ENCODE data around the gene ZNF385C. TPM values are rescaled to one million over a fixed set of nuclear protein-coding genes. Genes with fewer than 3 reads are reported as not detected.

Gene ZNF385C
- total RNA-seq, 1 donor from 2014 or later: 0.52 TPM

- Histone ChIP-seq H3K27ac (ENCODE audit: low read depth, low read length) (no peak overlapping the region), H3K9ac (ENCODE audit: low read depth in 1 of 3, low read length in 3 of 3) (peak overlapping the region in 2 of 3 donors; percentile 4 to 8), H3K4me3 (ENCODE audit: low read length in 3 of 3) (no peak overlapping the region), H3K36me3 (ENCODE audit: control insufficient read depth in 3 of 3, insufficient read depth in 3 of 3, low read length in 3 of 3) (peaks cover 7 to 17% (median 14%) of the 10 kb centered on the region in 3 donors), H3K4me1 (ENCODE audit: control insufficient read depth in 3 of 3, insufficient read depth in 3 of 3, low read length in 3 of 3) (peaks cover 16 to 27% (median 20%) of the 10 kb centered on the region in 3 donors), H3K9me3 (ENCODE audit: control insufficient read depth in 3 of 3, low read length in 3 of 3) (no peaks in the 10 kb centered on the region), H3K27me3 (ENCODE audit: control insufficient read depth in 3 of 3, insufficient read depth in 3 of 3, low read length in 3 of 3) (no peaks in the 10 kb centered on the region)
Measured at GRCh38 chr17:42109086-42109485, 10.8 kb upstream of the ZNF385C start.

- H3K9me3 ChIP-seq (ENCODE audit: control insufficient read depth in 3 of 3, low read length in 3 of 3): no peaks in the 10 kb centered on the region
- peaks cover 15 to 21% (median 15%) of the 10 kb centered on the region in 3 donors for H3K4me1 ChIP-seq (ENCODE audit: control insufficient read depth in 3 of 3, insufficient read depth in 3 of 3, low read length in 3 of 3)
- H3K4me3 ChIP-seq (ENCODE audit: low read length in 3 of 3): peak overlapping the region in 2 of 3 donors; percentile 32 to 41
- H3K27ac ChIP-seq (ENCODE audit: low read depth, low read length): no peak overlapping the region
- no peaks in the 10 kb centered on the region for H3K27me3 ChIP-seq (ENCODE audit: control insufficient read depth in 3 of 3, insufficient read depth in 3 of 3, low read length in 3 of 3)
- H3K9ac ChIP-seq (ENCODE audit: low read depth in 1 of 3, low read length in 3 of 3): no peak overlapping the region
- H3K36me3 ChIP-seq (ENCODE audit: control insufficient read depth in 3 of 3, insufficient read depth in 3 of 3, low read length in 3 of 3): peaks cover 7 to 15% (median 11%) of the 10 kb centered on the region in 3 donors
Measured at GRCh38 chr17:42107597-42108576, 9.6 kb upstream of the ZNF385C start.

DNA sequence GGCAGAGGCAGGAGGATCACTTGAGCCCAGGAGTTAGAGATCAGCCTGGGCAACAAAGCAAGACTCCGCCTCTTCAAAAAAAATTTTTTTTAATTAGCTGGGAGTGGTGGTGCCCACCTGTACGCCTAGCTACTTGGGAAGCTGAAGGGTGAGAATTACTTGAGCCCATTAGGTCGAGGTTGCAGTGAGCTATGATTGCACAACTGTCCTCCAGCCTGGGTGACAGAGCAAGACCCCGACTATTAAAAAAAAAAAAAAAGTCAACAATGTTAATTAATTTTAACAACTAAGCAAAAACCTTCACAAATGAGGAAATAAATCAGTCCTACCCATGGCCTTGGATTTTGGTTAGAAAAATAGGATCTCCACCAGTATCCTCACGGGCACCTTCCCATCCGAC is 8.9 kb upstream of the ZNF385C start:
- peaks cover 15 to 18% (median 15%) of the 10 kb centered on the region in 3 donors for H3K4me1 ChIP-seq (ENCODE audit: control insufficient read depth in 3 of 3, insufficient read depth in 3 of 3, low read length in 3 of 3)
- H3K9me3 ChIP-seq (ENCODE audit: control insufficient read depth in 3 of 3, low read length in 3 of 3): no peaks in the 10 kb centered on the region
- H3K9ac ChIP-seq (ENCODE audit: low read depth in 1 of 3, low read length in 3 of 3): no peak overlapping the region
- no peak overlapping the region for H3K27ac ChIP-seq (ENCODE audit: low read depth, low read length)
- peak overlapping the region in 1 of 3 donors; percentile 32 for H3K4me3 ChIP-seq (ENCODE audit: low read length in 3 of 3)
- no peaks in the 10 kb centered on the region for H3K27me3 ChIP-seq (ENCODE audit: control insufficient read depth in 3 of 3, insufficient read depth in 3 of 3, low read length in 3 of 3)
- peaks cover 7 to 15% (median 11%) of the 10 kb centered on the region in 3 donors for H3K36me3 ChIP-seq (ENCODE audit: control insufficient read depth in 3 of 3, insufficient read depth in 3 of 3, low read length in 3 of 3)

- Histone ChIP-seq H3K9me3 (ENCODE audit: control insufficient read depth in 3 of 3, low read length in 3 of 3) (no peaks in the 10 kb centered on the region), H3K9ac (ENCODE audit: low read depth in 1 of 3, low read length in 3 of 3) (no peak overlapping the region), H3K36me3 (ENCODE audit: control insufficient read depth in 3 of 3, insufficient read depth in 3 of 3, low read length in 3 of 3) (peaks cover 7 to 15% (median 11%) of the 10 kb centered on the region in 3 donors), H3K27ac (ENCODE audit: low read depth, low read length) (no peak overlapping the region), H3K4me3 (ENCODE audit: low read length in 3 of 3) (no peak overlapping the region), H3K4me1 (ENCODE audit: control insufficient read depth in 3 of 3, insufficient read depth in 3 of 3, low read length in 3 of 3) (peaks cover 12 to 15% (median 14%) of the 10 kb centered on the region in 3 donors), H3K27me3 (ENCODE audit: control insufficient read depth in 3 of 3, insufficient read depth in 3 of 3, low read length in 3 of 3) (no peaks in the 10 kb centered on the region)
Measured at GRCh38 chr17:42106009-42106408, 7.7 kb upstream of the ZNF385C start.

DNA sequence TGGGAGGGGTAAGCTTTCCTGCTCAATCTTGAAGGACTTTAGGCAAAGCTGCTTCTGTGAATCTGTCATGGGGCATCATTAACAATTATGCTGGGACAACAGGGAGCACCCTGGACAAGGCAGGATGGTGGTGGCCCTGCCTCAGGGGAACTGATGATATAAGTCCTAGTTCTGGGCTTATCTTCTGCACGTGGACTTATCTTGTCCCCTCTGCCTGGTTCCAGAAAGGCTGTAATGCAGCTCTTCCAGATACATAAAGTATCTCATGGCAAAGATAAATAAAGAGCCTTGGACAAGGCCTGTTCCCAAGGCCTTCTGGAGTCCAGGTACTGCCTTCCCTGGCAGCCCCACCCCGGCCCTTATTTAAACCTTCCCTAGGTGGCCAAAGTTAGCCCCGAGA is 6.0 kb upstream of the ZNF385C start:
- H3K4me3 ChIP-seq (ENCODE audit: low read length in 3 of 3): no peak overlapping the region
- H3K36me3 ChIP-seq (ENCODE audit: control insufficient read depth in 3 of 3, insufficient read depth in 3 of 3, low read length in 3 of 3): peaks cover 7 to 15% (median 11%) of the 10 kb centered on the region in 3 donors
- no peak overlapping the region for H3K9ac ChIP-seq (ENCODE audit: low read depth in 1 of 3, low read length in 3 of 3)
- no peaks in the 10 kb centered on the region for H3K27me3 ChIP-seq (ENCODE audit: control insufficient read depth in 3 of 3, insufficient read depth in 3 of 3, low read length in 3 of 3)
- no peaks in the 10 kb centered on the region for H3K9me3 ChIP-seq (ENCODE audit: control insufficient read depth in 3 of 3, low read length in 3 of 3)
- H3K4me1 ChIP-seq (ENCODE audit: control insufficient read depth in 3 of 3, insufficient read depth in 3 of 3, low read length in 3 of 3): peaks cover 12 to 14% (median 13%) of the 10 kb centered on the region in 3 donors
- no peak overlapping the region for H3K27ac ChIP-seq (ENCODE audit: low read depth, low read length)

- no peaks in the 10 kb centered on the region for H3K27me3 ChIP-seq (ENCODE audit: control insufficient read depth in 3 of 3, insufficient read depth in 3 of 3, low read length in 3 of 3)
- H3K36me3 ChIP-seq (ENCODE audit: control insufficient read depth in 3 of 3, insufficient read depth in 3 of 3, low read length in 3 of 3): peaks cover 5 to 8% (median 6%) of the 10 kb centered on the region in 3 donors
- H3K4me3 ChIP-seq (ENCODE audit: low read length in 3 of 3): no peak overlapping the region
- no peaks in the 10 kb centered on the region for H3K9me3 ChIP-seq (ENCODE audit: control insufficient read depth in 3 of 3, low read length in 3 of 3)
- no peak overlapping the region for H3K9ac ChIP-seq (ENCODE audit: low read depth in 1 of 3, low read length in 3 of 3)
- H3K4me1 ChIP-seq (ENCODE audit: control insufficient read depth in 3 of 3, insufficient read depth in 3 of 3, low read length in 3 of 3): peaks cover 12 to 14% (median 13%) of the 10 kb centered on the region in 3 donors
- no peak overlapping the region for H3K27ac ChIP-seq (ENCODE audit: low read depth, low read length)
Measured at GRCh38 chr17:42103221-42103954, 5.1 kb upstream of the ZNF385C start.

DNA sequence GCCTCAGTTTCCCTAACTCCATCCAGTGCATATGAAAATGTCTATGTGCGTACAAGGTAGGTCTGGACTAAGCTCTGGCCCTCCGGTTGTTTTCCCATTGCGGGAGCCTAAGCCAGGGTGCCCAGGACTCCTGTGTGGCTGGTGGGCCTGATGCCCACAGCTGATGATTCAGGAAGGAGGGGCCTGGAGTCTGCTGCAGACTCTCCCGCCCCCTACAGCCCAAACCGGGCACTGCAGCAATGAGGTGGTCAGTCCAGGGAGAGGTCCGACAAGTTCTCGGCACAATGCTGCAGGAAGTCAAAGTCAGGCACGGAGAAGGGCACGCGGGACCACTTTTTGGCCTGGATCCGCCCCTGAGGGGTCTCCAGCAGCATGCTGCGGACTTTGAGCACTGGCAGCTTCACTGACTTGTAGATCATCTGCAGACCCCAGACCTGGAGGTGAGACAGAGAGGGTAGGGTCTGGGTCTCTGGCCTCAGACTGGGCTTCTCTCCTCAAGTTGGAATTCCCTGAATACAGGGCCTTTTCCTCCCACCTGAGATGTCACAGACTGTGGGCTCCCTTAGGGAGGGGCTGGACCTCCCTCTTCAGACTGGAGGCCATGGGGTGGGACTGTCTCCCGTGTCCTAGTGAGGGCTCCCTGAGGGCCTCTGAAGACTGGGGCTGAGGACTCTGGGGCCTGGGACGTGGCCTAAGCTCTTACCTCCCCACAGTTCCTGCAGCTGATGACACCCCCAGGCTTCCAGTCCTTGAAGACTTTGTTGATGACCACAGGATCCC is 3.4 kb upstream of the ZNF385C start:
- Histone ChIP-seq H3K27me3 (ENCODE audit: control insufficient read depth in 3 of 3, insufficient read depth in 3 of 3, low read length in 3 of 3) (peaks cover 2 to 15% (median 4%) of the 10 kb centered on the region in 3 donors), H3K27ac (ENCODE audit: low read depth, low read length) (no peak overlapping the region), H3K4me1 (ENCODE audit: control insufficient read depth in 3 of 3, insufficient read depth in 3 of 3, low read length in 3 of 3) (peaks cover 12 to 24% (median 20%) of the 10 kb centered on the region in 3 donors), H3K36me3 (ENCODE audit: control insufficient read depth in 3 of 3, insufficient read depth in 3 of 3, low read length in 3 of 3) (peaks cover 0 to 5% (median 2%) of the 10 kb centered on the region in 3 donors), H3K9me3 (ENCODE audit: control insufficient read depth in 3 of 3, low read length in 3 of 3) (no peaks in the 10 kb centered on the region), H3K4me3 (ENCODE audit: low read length in 3 of 3) (peak overlapping the region in 1 of 3 donors; percentile 58), H3K9ac (ENCODE audit: low read depth in 1 of 3, low read length in 3 of 3) (peak overlapping the region in 2 of 3 donors; percentile 57 to 80)

DNA sequence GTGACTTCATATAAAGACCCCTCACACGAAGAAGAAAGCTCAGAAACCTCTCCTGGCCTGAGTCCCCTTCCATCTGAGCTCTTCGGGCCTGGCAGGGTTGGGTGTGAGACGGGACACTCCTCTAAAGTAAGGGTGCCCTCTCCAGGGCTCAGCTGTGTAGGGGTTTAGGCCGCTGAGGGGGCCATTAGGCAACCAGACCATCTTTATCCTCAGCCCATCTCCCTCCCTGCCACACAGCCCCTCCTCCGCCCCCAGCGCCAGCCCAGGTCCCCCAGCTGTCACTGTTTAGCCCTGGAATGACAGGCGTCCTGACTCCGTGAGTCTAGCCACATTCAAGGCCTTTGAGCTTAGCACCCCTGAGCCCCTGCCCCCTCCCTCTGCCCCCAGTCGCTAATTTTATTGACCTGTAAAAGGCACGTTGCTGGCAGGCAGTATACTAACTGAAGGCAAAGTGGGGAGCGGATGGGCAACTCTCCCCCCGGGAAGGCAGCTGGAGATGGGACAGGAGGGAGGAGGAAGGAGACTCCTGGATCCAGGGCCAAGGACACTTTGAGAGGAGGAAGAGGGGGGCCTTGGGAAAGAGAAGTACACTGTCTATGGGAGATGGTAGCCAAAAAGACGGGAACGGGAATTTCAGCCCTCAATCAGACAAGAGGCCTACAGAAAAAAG is 592 bp upstream of the ZNF385C start:
- H3K4me3 ChIP-seq (ENCODE audit: low read length in 3 of 3): no peak overlapping the region
- peak overlapping the region; percentile 19 for H3K27ac ChIP-seq (ENCODE audit: low read depth, low read length)
- H3K9ac ChIP-seq (ENCODE audit: low read depth in 1 of 3, low read length in 3 of 3): no peak overlapping the region
- H3K9me3 ChIP-seq (ENCODE audit: control insufficient read depth in 3 of 3, low read length in 3 of 3): no peaks in the 10 kb centered on the region
- peaks cover 21 to 48% (median 34%) of the 10 kb centered on the region in 3 donors for H3K4me1 ChIP-seq (ENCODE audit: control insufficient read depth in 3 of 3, insufficient read depth in 3 of 3, low read length in 3 of 3)
- peaks cover 4 to 18% (median 9%) of the 10 kb centered on the region in 3 donors for H3K27me3 ChIP-seq (ENCODE audit: control insufficient read depth in 3 of 3, insufficient read depth in 3 of 3, low read length in 3 of 3)
- H3K36me3 ChIP-seq (ENCODE audit: control insufficient read depth in 3 of 3, insufficient read depth in 3 of 3, low read length in 3 of 3): peaks cover 0 to 3% (median 2%) of the 10 kb centered on the region in 3 donors
